WTC11 (cell line): ENCODE results near the gene THAP9. TPM values are rescaled to one million over a fixed set of nuclear protein-coding genes. Genes with fewer than 3 reads are reported as not detected.

Source experiments
- ATAC-seq: fragments of 200-7000 bp; cut with Tn5 transposase; 2 replicates; pipeline ENCODE4 v1.10.0; 2021; ENCODE audit warnings: mild to moderate bottlenecking, moderate library complexity
- CTCF ChIA-PET: fragments of 300-600 bp; sonication (Branson Sonifier 250); formaldehyde crosslinking; loops from one replicate; lab custom pipeline; 2021; ENCODE audit warnings: antibody characterized with exemption; lab: Charles Lee
- POLR2A ChIA-PET: fragments of 350-600 bp; sonication (Branson Sonifier 250); formaldehyde crosslinking; loops from one replicate; lab custom pipeline; 2021; ENCODE audit warnings: antibody characterized with exemption; lab: Charles Lee
- DNase-seq: peaks from one replicate; pipeline ENCODE4 v3.0.0; 2021; ENCODE audit warnings: low spot score
- H3K27ac Mint-ChIP-seq: 2 replicates; pipeline ENCODE4 v1.8.0; 2021; ENCODE audit warnings: mixed read lengths
- H3K27me3 Mint-ChIP-seq: 2 replicates; pipeline ENCODE4 v1.8.0; 2021; ENCODE audit warnings: low read depth, mild to moderate bottlenecking, moderate library complexity, mixed read lengths
- H3K36me3 Mint-ChIP-seq: 2 replicates; pipeline ENCODE4 v1.8.0; 2021; ENCODE audit warnings: mixed read lengths
- H3K4me1 Mint-ChIP-seq: 2 replicates; pipeline ENCODE4 v1.8.0; 2022; ENCODE audit warnings: mixed read lengths
- H3K4me3 Mint-ChIP-seq: 2 replicates; pipeline ENCODE4 v1.8.0; 2021; ENCODE audit warnings: mild to moderate bottlenecking, moderate library complexity, mixed read lengths
- H3K9me3 Mint-ChIP-seq: 2 replicates; pipeline ENCODE4 v1.8.0; 2021; ENCODE audit warnings: mixed read lengths
- CREM ChIP-seq: sonication (generic); formaldehyde crosslinking; IDR thresholded peaks from 2 replicates; pipeline ENCODE4 v1.8.1; 2022; ENCODE audit warnings: mild to moderate bottlenecking, missing genetic modification reagents, moderate library complexity
- ELF4 ChIP-seq: sonication (generic); formaldehyde crosslinking; IDR thresholded peaks from 2 replicates; pipeline ENCODE4 v1.8.1; 2022; ENCODE audit warnings: low read depth, mild to moderate bottlenecking, moderate library complexity, missing genetic modification reagents
- ESRRA ChIP-seq: sonication (generic); formaldehyde crosslinking; IDR thresholded peaks from 2 replicates; pipeline ENCODE4 v1.8.1; 2022; ENCODE audit warnings: mild to moderate bottlenecking, missing genetic modification reagents, borderline replicate concordance
- FOXP1 ChIP-seq: sonication (generic); formaldehyde crosslinking; IDR thresholded peaks from 2 replicates; pipeline ENCODE4 v1.8.0; 2022; ENCODE audit warnings: missing genetic modification reagents, mild to moderate bottlenecking, moderate library complexity, borderline replicate concordance
- GABPB1 ChIP-seq: sonication (generic); formaldehyde crosslinking; IDR thresholded peaks from 2 replicates; pipeline ENCODE4 v1.8.1; 2023; ENCODE audit warnings: mild to moderate bottlenecking, missing genetic modification reagents
- IRF2 ChIP-seq: sonication (generic); formaldehyde crosslinking; IDR thresholded peaks from 2 replicates; pipeline ENCODE4 v1.8.0; 2022; ENCODE audit warnings: low read depth, missing genetic modification reagents, borderline replicate concordance
- NFATC4 ChIP-seq: fragments of 250-450 bp; sonication (Bioruptor Pico); IDR thresholded peaks from 2 replicates; pipeline ENCODE4 v1.9.0; 2021; ENCODE audit warnings: mild to moderate bottlenecking
- NFYB ChIP-seq: sonication (generic); formaldehyde crosslinking; conservative IDR thresholded peaks from 2 replicates; pipeline ENCODE4 v1.8.0; 2022; ENCODE audit warnings: low read depth, missing genetic modification reagents
- NR1H2 ChIP-seq: sonication (generic); formaldehyde crosslinking; IDR thresholded peaks from 2 replicates; pipeline ENCODE4 v1.9.0; 2021; ENCODE audit warnings: mild to moderate bottlenecking, moderate library complexity, missing genetic modification reagents
- PRRX2 ChIP-seq: fragments of 250-450 bp; sonication (Bioruptor Pico); IDR thresholded peaks from 2 replicates; pipeline ENCODE4 v1.8.0; 2021; ENCODE audit warnings: mild to moderate bottlenecking
- RELA ChIP-seq: sonication (generic); formaldehyde crosslinking; IDR thresholded peaks from 2 replicates; pipeline ENCODE4 v1.8.1; 2022; ENCODE audit warnings: missing genetic modification reagents, mild to moderate bottlenecking, borderline replicate concordance
- ZBTB21 ChIP-seq: sonication (generic); formaldehyde crosslinking; IDR thresholded peaks from 2 replicates; pipeline ENCODE4 v1.8.1; 2023; ENCODE audit warnings: mild to moderate bottlenecking, missing genetic modification reagents, borderline replicate concordance
- ZNF138 ChIP-seq: sonication (generic); formaldehyde crosslinking; conservative IDR thresholded peaks from 2 replicates; pipeline ENCODE4 v1.8.1; 2022; ENCODE audit warnings: mild to moderate bottlenecking, moderate library complexity, missing genetic modification reagents
- ZNF219 ChIP-seq: sonication (generic); formaldehyde crosslinking; IDR thresholded peaks from 2 replicates; pipeline ENCODE4 v1.8.0; 2023; ENCODE audit warnings: missing genetic modification reagents, mild to moderate bottlenecking, borderline replicate concordance
- ZNF263 ChIP-seq: sonication (generic); formaldehyde crosslinking; IDR thresholded peaks from 2 replicates; pipeline ENCODE4 v1.8.1; 2022; ENCODE audit warnings: low read depth, mild to moderate bottlenecking, moderate library complexity, missing genetic modification reagents
- ZNF671 ChIP-seq: fragments of 250-450 bp; sonication (Bioruptor Pico); IDR thresholded peaks from 2 replicates; pipeline ENCODE4 v1.8.0; 2021; ENCODE audit warnings: mild to moderate bottlenecking
- total RNA-seq: library from RNA; stranded (reverse); gene quantifications from 3 replicates; pipeline ENCODE4 v1.2.3, GENCODE V29; 2021
- TF ChIP-seq, protein P1 (sequence below): sonication (generic); formaldehyde crosslinking; IDR thresholded peaks from 2 replicates; pipeline ENCODE4 v1.8.0; 2023; ENCODE audit warnings: missing genetic modification reagents, mild to moderate bottlenecking, borderline replicate concordance
- TF ChIP-seq, protein P2 (sequence below): fragments of 250-450 bp; sonication (Bioruptor Pico); IDR thresholded peaks from 2 replicates; pipeline ENCODE4 v2.1.2; 2022; ENCODE audit warnings: mild to moderate bottlenecking, moderate library complexity
- TF ChIP-seq, protein P3 (sequence below): sonication (generic); formaldehyde crosslinking; IDR thresholded peaks from 2 replicates; pipeline ENCODE4 v1.8.1; 2023; ENCODE audit warnings: mild to moderate bottlenecking, missing genetic modification reagents
- TF ChIP-seq, protein P4 (sequence below): sonication (generic); formaldehyde crosslinking; IDR thresholded peaks from 2 replicates; pipeline ENCODE4 v1.8.0; 2022; ENCODE audit warnings: mild to moderate bottlenecking, missing genetic modification reagents
- TF ChIP-seq, protein P5 (sequence below): fragments of 250-450 bp; sonication (Bioruptor Pico); IDR thresholded peaks from 2 replicates; pipeline ENCODE4 v1.9.0; 2021; ENCODE audit warnings: mild to moderate bottlenecking
- TF ChIP-seq, protein P6 (sequence below): sonication (generic); formaldehyde crosslinking; IDR thresholded peaks from 2 replicates; pipeline ENCODE4 v1.8.0; 2022; ENCODE audit warnings: mild to moderate bottlenecking, missing genetic modification reagents
- TF ChIP-seq, protein P7 (sequence below): sonication (generic); formaldehyde crosslinking; IDR thresholded peaks from 2 replicates; pipeline ENCODE4 v1.8.1; 2023; ENCODE audit warnings: mild to moderate bottlenecking, missing genetic modification reagents, moderate library complexity

THAP9 gene
- total RNA-seq, 1 experiment from 2014 or later: 17.7 TPM

DNA sequence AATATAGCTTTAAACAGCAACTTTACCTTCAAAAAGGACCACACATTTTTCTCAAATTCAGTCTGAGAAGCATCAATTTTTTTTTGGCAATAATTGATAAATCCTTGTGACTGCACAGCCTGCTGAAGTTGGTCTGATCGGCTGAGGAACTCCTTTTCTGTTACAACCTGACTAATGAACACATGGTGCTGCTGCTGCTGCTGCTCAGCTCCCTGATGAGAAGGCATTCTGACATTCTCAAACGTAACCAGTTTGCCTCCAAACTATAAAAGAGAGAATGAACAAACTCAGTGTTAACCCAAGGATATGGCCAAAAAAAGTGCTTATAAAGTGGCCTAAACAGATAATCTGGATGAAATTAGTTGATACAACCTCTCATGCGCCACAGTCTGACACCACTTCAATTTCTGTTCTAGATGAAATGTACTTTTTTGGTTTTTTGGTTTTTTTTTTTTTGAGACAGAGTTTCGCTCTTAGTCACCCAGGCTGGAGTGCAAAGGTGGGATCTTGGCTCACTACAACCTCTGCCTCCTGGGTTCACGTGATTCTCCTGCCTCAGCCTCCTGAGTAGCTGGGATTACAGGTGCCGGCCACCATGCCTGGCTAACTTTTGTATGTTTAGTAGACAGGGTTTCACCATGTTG lies 36.1 kb upstream of the THAP9 start:
- CTCF ChIA-PET: interaction anchor here (2.0 kb wide), 1 partner anchor 12 kb away, joined by 8 read pairs; no protein-coding TSS in a partner anchor
- H3K9me3 Mint-ChIP-seq: no peaks in the 10 kb centered on the region

DNA sequence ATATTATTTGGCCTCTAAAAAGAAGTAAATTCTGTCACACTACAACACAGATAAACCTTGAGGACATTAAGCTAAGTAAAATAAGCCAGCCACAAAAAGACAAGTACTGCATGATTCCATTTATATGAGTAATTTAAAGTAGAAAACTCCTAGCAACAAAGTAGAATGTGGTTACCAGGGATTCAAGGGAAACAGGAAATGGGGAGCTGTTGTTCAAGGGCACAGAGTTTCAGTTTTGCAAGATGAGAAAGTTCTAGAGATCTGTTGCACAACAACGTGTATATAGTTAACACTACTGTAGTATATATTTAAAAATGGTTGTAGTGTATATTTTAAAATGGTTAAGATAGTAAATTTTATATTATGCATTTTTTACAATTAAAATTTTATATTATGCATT lies 34.9 kb upstream of the THAP9 start:
- ATAC-seq: no peak
- H3K4me1 Mint-ChIP-seq: no peaks in the 10 kb centered on the region
- no peaks in the 10 kb centered on the region for H3K9me3 Mint-ChIP-seq
- ChIA-PET CTCF (interaction anchor here (2.0 kb wide), 1 partner anchor 14 kb away, joined by 8 read pairs; no protein-coding TSS in a partner anchor), POLR2A (no interaction called here)
- H3K27ac Mint-ChIP-seq: peak overlapping the region; percentile 60; the same call in 1 of the 2 replicates
- no peak for DNase-seq
- H3K27me3 Mint-ChIP-seq: no peaks in the 10 kb centered on the region
- H3K4me3 Mint-ChIP-seq: no peak overlapping the region
- H3K36me3 Mint-ChIP-seq: peaks cover 71% of the 10 kb centered on the region
- TF ChIP-seq, protein P1, sequence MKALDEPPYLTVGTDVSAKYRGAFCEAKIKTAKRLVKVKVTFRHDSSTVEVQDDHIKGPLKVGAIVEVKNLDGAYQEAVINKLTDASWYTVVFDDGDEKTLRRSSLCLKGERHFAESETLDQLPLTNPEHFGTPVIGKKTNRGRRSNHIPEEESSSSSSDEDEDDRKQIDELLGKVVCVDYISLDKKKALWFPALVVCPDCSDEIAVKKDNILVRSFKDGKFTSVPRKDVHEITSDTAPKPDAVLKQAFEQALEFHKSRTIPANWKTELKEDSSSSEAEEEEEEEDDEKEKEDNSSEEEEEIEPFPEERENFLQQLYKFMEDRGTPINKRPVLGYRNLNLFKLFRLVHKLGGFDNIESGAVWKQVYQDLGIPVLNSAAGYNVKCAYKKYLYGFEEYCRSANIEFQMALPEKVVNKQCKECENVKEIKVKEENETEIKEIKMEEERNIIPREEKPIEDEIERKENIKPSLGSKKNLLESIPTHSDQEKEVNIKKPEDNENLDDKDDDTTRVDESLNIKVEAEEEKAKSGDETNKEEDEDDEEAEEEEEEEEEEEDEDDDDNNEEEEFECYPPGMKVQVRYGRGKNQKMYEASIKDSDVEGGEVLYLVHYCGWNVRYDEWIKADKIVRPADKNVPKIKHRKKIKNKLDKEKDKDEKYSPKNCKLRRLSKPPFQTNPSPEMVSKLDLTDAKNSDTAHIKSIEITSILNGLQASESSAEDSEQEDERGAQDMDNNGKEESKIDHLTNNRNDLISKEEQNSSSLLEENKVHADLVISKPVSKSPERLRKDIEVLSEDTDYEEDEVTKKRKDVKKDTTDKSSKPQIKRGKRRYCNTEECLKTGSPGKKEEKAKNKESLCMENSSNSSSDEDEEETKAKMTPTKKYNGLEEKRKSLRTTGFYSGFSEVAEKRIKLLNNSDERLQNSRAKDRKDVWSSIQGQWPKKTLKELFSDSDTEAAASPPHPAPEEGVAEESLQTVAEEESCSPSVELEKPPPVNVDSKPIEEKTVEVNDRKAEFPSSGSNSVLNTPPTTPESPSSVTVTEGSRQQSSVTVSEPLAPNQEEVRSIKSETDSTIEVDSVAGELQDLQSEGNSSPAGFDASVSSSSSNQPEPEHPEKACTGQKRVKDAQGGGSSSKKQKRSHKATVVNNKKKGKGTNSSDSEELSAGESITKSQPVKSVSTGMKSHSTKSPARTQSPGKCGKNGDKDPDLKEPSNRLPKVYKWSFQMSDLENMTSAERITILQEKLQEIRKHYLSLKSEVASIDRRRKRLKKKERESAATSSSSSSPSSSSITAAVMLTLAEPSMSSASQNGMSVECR (CRISPR knock-in tag): no peak
- TF ChIP-seq ZBTB21 (no peak), ESRRA (no peak), GABPB1 (no peak), NR1H2 (CRISPR knock-in tag) (no peak)
- TF ChIP-seq, protein P2, sequence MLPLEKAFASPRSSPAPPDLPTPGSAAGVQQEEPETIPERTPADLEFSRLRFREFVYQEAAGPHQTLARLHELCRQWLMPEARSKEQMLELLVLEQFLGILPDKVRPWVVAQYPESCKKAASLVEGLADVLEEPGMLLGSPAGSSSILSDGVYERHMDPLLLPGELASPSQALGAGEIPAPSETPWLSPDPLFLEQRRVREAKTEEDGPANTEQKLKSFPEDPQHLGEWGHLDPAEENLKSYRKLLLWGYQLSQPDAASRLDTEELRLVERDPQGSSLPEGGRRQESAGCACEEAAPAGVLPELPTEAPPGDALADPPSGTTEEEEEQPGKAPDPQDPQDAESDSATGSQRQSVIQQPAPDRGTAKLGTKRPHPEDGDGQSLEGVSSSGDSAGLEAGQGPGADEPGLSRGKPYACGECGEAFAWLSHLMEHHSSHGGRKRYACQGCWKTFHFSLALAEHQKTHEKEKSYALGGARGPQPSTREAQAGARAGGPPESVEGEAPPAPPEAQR (CRISPR knock-in tag): no peak
- TF ChIP-seq, protein P3, sequence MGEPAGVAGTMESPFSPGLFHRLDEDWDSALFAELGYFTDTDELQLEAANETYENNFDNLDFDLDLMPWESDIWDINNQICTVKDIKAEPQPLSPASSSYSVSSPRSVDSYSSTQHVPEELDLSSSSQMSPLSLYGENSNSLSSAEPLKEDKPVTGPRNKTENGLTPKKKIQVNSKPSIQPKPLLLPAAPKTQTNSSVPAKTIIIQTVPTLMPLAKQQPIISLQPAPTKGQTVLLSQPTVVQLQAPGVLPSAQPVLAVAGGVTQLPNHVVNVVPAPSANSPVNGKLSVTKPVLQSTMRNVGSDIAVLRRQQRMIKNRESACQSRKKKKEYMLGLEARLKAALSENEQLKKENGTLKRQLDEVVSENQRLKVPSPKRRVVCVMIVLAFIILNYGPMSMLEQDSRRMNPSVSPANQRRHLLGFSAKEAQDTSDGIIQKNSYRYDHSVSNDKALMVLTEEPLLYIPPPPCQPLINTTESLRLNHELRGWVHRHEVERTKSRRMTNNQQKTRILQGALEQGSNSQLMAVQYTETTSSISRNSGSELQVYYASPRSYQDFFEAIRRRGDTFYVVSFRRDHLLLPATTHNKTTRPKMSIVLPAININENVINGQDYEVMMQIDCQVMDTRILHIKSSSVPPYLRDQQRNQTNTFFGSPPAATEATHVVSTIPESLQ: no peak

More for the DNA sequence above, 36.1 kb upstream of the THAP9 start:
- TF ChIP-seq, protein P4, sequence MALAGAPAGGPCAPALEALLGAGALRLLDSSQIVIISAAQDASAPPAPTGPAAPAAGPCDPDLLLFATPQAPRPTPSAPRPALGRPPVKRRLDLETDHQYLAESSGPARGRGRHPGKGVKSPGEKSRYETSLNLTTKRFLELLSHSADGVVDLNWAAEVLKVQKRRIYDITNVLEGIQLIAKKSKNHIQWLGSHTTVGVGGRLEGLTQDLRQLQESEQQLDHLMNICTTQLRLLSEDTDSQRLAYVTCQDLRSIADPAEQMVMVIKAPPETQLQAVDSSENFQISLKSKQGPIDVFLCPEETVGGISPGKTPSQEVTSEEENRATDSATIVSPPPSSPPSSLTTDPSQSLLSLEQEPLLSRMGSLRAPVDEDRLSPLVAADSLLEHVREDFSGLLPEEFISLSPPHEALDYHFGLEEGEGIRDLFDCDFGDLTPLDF (CRISPR knock-in tag): no peak
- no peak for TF ChIP-seq ZNF263 (CRISPR knock-in tag)
- TF ChIP-seq, protein P2 (CRISPR knock-in tag): no peak
- no peak for TF ChIP-seq ELF4 (CRISPR knock-in tag)
- TF ChIP-seq PRRX2 (CRISPR knock-in tag): no peak
- no peak for TF ChIP-seq CREM
- TF ChIP-seq ZNF138: no peak
- TF ChIP-seq FOXP1 (CRISPR knock-in tag): no peak
- TF ChIP-seq, protein P5, sequence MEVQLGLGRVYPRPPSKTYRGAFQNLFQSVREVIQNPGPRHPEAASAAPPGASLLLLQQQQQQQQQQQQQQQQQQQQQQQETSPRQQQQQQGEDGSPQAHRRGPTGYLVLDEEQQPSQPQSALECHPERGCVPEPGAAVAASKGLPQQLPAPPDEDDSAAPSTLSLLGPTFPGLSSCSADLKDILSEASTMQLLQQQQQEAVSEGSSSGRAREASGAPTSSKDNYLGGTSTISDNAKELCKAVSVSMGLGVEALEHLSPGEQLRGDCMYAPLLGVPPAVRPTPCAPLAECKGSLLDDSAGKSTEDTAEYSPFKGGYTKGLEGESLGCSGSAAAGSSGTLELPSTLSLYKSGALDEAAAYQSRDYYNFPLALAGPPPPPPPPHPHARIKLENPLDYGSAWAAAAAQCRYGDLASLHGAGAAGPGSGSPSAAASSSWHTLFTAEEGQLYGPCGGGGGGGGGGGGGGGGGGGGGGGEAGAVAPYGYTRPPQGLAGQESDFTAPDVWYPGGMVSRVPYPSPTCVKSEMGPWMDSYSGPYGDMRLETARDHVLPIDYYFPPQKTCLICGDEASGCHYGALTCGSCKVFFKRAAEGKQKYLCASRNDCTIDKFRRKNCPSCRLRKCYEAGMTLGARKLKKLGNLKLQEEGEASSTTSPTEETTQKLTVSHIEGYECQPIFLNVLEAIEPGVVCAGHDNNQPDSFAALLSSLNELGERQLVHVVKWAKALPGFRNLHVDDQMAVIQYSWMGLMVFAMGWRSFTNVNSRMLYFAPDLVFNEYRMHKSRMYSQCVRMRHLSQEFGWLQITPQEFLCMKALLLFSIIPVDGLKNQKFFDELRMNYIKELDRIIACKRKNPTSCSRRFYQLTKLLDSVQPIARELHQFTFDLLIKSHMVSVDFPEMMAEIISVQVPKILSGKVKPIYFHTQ (CRISPR knock-in tag): no peak
- TF ChIP-seq, protein P6, sequence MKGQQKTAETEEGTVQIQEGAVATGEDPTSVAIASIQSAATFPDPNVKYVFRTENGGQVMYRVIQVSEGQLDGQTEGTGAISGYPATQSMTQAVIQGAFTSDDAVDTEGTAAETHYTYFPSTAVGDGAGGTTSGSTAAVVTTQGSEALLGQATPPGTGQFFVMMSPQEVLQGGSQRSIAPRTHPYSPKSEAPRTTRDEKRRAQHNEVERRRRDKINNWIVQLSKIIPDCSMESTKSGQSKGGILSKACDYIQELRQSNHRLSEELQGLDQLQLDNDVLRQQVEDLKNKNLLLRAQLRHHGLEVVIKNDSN (CRISPR knock-in tag): no peak
- TF ChIP-seq, protein P7, sequence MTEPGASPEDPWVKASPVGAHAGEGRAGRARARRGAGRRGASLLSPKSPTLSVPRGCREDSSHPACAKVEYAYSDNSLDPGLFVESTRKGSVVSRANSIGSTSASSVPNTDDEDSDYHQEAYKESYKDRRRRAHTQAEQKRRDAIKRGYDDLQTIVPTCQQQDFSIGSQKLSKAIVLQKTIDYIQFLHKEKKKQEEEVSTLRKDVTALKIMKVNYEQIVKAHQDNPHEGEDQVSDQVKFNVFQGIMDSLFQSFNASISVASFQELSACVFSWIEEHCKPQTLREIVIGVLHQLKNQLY: no peak
- TF ChIP-seq GABPB1: no peak
- no peak for TF ChIP-seq RELA (CRISPR knock-in tag)
- no peak for TF ChIP-seq IRF2 (CRISPR knock-in tag)
- no peak for TF ChIP-seq NFYB (CRISPR knock-in tag)
- no peak for TF ChIP-seq ZNF671
- TF ChIP-seq ZNF219 (CRISPR knock-in tag): no peak
- no peak for TF ChIP-seq NFATC4 (CRISPR knock-in tag)
- Mint-ChIP-seq H3K36me3 (peaks cover 61% of the 10 kb centered on the region), H3K4me3 (no peak overlapping the region), H3K27ac (no peak overlapping the region), H3K27me3 (no peaks in the 10 kb centered on the region), H3K4me1 (no peaks in the 10 kb centered on the region)
- no peak for DNase-seq
- POLR2A ChIA-PET: no interaction called here
- ATAC-seq: no peak
